ENCODE measurements around the gene ZCCHC4. TPM values are rescaled to one million over a fixed set of nuclear protein-coding genes. Genes with fewer than 3 reads are reported as not detected.
A peak's percentile ranks its signal among the peaks of the same experiment; 100 is the strongest.

The ZCCHC4 gene
- total RNA-seq (29.7 TPM), polyA plus RNA-seq (6.5 TPM)

- DNase-seq (ENCODE audit: extremely low spot score), result peak; percentile 75
- H3K4me3 ChIP-seq (ENCODE audit: low read depth, low read length), result peak within 1 kb of the TSS; percentile 63
- H3K36me3 ChIP-seq (ENCODE audit: insufficient read depth), result no peaks in the 10 kb centered on the region
- H3K4me1 ChIP-seq (ENCODE audit: insufficient read depth), result peaks cover 2% of the 10 kb centered on the region
- peak within 1 kb of the TSS; percentile 47 for H3K27ac ChIP-seq (ENCODE audit: low read depth)
- WGBS, result under 1% methylated on average over 40 of the region's 40 CpGs
These were observed at the start of gene ZCCHC4 for GRCh38 chr4:25312496-25313200. Gene ZCCHC4, plus strand, starts transcription at chr4:25312774. Its CDS starts 36 bp downstream, at chr4:25312810.

- H3K36me3 ChIP-seq (ENCODE audit: insufficient read depth), result peaks cover 2% of the 10 kb centered on the region
- WGBS, result 97% methylated on average over 3 of the region's 3 CpGs
These were observed 40.7 kb upstream of the ZCCHC4 start for GRCh38 chr4:25271866-25272265.

GRCh38 chr4:25280210-25280609 is 32.4 kb upstream of the ZCCHC4 start:
- 87% methylated on average over 4 of the region's 4 CpGs for WGBS
- Histone ChIP-seq H3K36me3 (ENCODE audit: insufficient read depth) (peaks cover 2% of the 10 kb centered on the region), H3K4me1 (ENCODE audit: insufficient read depth) (no peaks in the 10 kb centered on the region), H3K4me3 (ENCODE audit: low read depth, low read length) (no peak overlapping the region), H3K27ac (ENCODE audit: low read depth) (no peak overlapping the region)
- no peak for DNase-seq (ENCODE audit: extremely low spot score)

More at GRCh38 chr4:25271866-25272265, 40.7 kb upstream of the ZCCHC4 start:
- H3K4me3 ChIP-seq (ENCODE audit: low read depth, low read length), result no peak overlapping the region
- DNase-seq (ENCODE audit: extremely low spot score), result no peak
- no peaks in the 10 kb centered on the region for H3K4me1 ChIP-seq (ENCODE audit: insufficient read depth)
- H3K27ac ChIP-seq (ENCODE audit: low read depth), result no peak overlapping the region

GRCh38 chr4:25283948-25284347 is 28.6 kb upstream of the ZCCHC4 start:
- H3K27ac ChIP-seq (ENCODE audit: low read depth), result no peak overlapping the region
- no peak overlapping the region for H3K4me3 ChIP-seq (ENCODE audit: low read depth, low read length)
- H3K36me3 ChIP-seq (ENCODE audit: insufficient read depth), result no peaks in the 10 kb centered on the region
- no peaks in the 10 kb centered on the region for H3K4me1 ChIP-seq (ENCODE audit: insufficient read depth)
- WGBS, result 76% methylated on average over 3 of the region's 3 CpGs
- no peak for DNase-seq (ENCODE audit: extremely low spot score)

- DNase-seq (ENCODE audit: extremely low spot score), result no peak
- Histone ChIP-seq H3K4me1 (ENCODE audit: insufficient read depth) (no peaks in the 10 kb centered on the region), H3K27ac (ENCODE audit: low read depth) (no peak overlapping the region), H3K36me3 (ENCODE audit: insufficient read depth) (no peaks in the 10 kb centered on the region), H3K4me3 (ENCODE audit: low read depth, low read length) (no peak overlapping the region)
- WGBS, result 81% methylated on average over 3 of the region's 3 CpGs
These were observed 28.1 kb upstream of the ZCCHC4 start for GRCh38 chr4:25284466-25284865.

- 37% methylated on average over 11 of the region's 11 CpGs for WGBS
- Histone ChIP-seq H3K27ac (ENCODE audit: low read depth) (no peak overlapping the region), H3K36me3 (ENCODE audit: insufficient read depth) (no peaks in the 10 kb centered on the region), H3K4me1 (ENCODE audit: insufficient read depth) (no peaks in the 10 kb centered on the region), H3K4me3 (ENCODE audit: low read depth, low read length) (no peak overlapping the region)
- DNase-seq (ENCODE audit: extremely low spot score), result no peak
These were observed 22.0 kb upstream of the ZCCHC4 start for GRCh38 chr4:25290490-25291067.

GRCh38 chr4:25291158-25291733 is 21.3 kb upstream of the ZCCHC4 start:
- no peak for DNase-seq (ENCODE audit: extremely low spot score)
- H3K4me3 ChIP-seq (ENCODE audit: low read depth, low read length), result no peak overlapping the region
- no peaks in the 10 kb centered on the region for H3K36me3 ChIP-seq (ENCODE audit: insufficient read depth)
- 79% methylated on average over 12 of the region's 12 CpGs for WGBS
- no peak overlapping the region for H3K27ac ChIP-seq (ENCODE audit: low read depth)
- H3K4me1 ChIP-seq (ENCODE audit: insufficient read depth), result no peaks in the 10 kb centered on the region

GRCh38 chr4:25297528-25298242 is 14.9 kb upstream of the ZCCHC4 start:
- H3K4me3 ChIP-seq (ENCODE audit: low read depth, low read length), result no peak overlapping the region
- H3K27ac ChIP-seq (ENCODE audit: low read depth), result no peak overlapping the region
- DNase-seq (ENCODE audit: extremely low spot score), result no peak
- H3K36me3 ChIP-seq (ENCODE audit: insufficient read depth), result no peaks in the 10 kb centered on the region
- 86% methylated on average over 5 of the region's 5 CpGs for WGBS
- H3K4me1 ChIP-seq (ENCODE audit: insufficient read depth), result no peaks in the 10 kb centered on the region

GRCh38 chr4:25299476-25300203 is 12.9 kb upstream of the ZCCHC4 start:
- Histone ChIP-seq H3K36me3 (ENCODE audit: insufficient read depth) (no peaks in the 10 kb centered on the region), H3K4me3 (ENCODE audit: low read depth, low read length) (no peak overlapping the region), H3K27ac (ENCODE audit: low read depth) (no peak overlapping the region), H3K4me1 (ENCODE audit: insufficient read depth) (no peaks in the 10 kb centered on the region)
- DNase-seq (ENCODE audit: extremely low spot score), result peak; percentile 51
- 39% methylated on average over 10 of the region's 10 CpGs for WGBS

- H3K36me3 ChIP-seq (ENCODE audit: insufficient read depth), result no peaks in the 10 kb centered on the region
- DNase-seq (ENCODE audit: extremely low spot score), result no peak
- 78% methylated on average over 4 of the region's 4 CpGs for WGBS
- H3K27ac ChIP-seq (ENCODE audit: low read depth), result no peak overlapping the region
- no peaks in the 10 kb centered on the region for H3K4me1 ChIP-seq (ENCODE audit: insufficient read depth)
- H3K4me3 ChIP-seq (ENCODE audit: low read depth, low read length), result no peak overlapping the region
These were observed 11.1 kb upstream of the ZCCHC4 start for GRCh38 chr4:25301471-25301870.

GRCh38 chr4:25302626-25303025 is 9.9 kb upstream of the ZCCHC4 start:
- WGBS, result 93% methylated on average over 9 of the region's 9 CpGs
- no peak overlapping the region for H3K4me3 ChIP-seq (ENCODE audit: low read depth, low read length)
- no peak overlapping the region for H3K27ac ChIP-seq (ENCODE audit: low read depth)
- no peak for DNase-seq (ENCODE audit: extremely low spot score)
- no peaks in the 10 kb centered on the region for H3K4me1 ChIP-seq (ENCODE audit: insufficient read depth)
- H3K36me3 ChIP-seq (ENCODE audit: insufficient read depth), result no peaks in the 10 kb centered on the region

- Histone ChIP-seq H3K27ac (ENCODE audit: low read depth) (no peak overlapping the region), H3K36me3 (ENCODE audit: insufficient read depth) (no peaks in the 10 kb centered on the region), H3K4me1 (ENCODE audit: insufficient read depth) (no peaks in the 10 kb centered on the region), H3K4me3 (ENCODE audit: low read depth, low read length) (no peak overlapping the region)
- no peak for DNase-seq (ENCODE audit: extremely low spot score)
- WGBS, result 94% methylated on average over 3 of the region's 3 CpGs
These were observed 9.0 kb upstream of the ZCCHC4 start for GRCh38 chr4:25303578-25303977.

- WGBS, result 91% methylated on average over 4 of the region's 4 CpGs
- no peaks in the 10 kb centered on the region for H3K36me3 ChIP-seq (ENCODE audit: insufficient read depth)
- H3K4me3 ChIP-seq (ENCODE audit: low read depth, low read length), result no peak overlapping the region
- DNase-seq (ENCODE audit: extremely low spot score), result no peak
- no peaks in the 10 kb centered on the region for H3K4me1 ChIP-seq (ENCODE audit: insufficient read depth)
- H3K27ac ChIP-seq (ENCODE audit: low read depth), result no peak overlapping the region
These were observed 6.0 kb upstream of the ZCCHC4 start for GRCh38 chr4:25306518-25307057.
